ENCODE measurements around the gene VPS13C. TPM values are rescaled to one million over a fixed set of nuclear protein-coding genes. Genes with fewer than 3 reads are reported as not detected.

The VPS13C gene
- total RNA-seq, 1 donor from 2014 or later, result 84.0 TPM

- DNase-seq (ENCODE audit: extremely low read depth, low read depth, low spot score), result no peak
These were observed 236.0 kb downstream of the VPS13C start for GRCh38 chr15:61824291-61824690.

DNA sequence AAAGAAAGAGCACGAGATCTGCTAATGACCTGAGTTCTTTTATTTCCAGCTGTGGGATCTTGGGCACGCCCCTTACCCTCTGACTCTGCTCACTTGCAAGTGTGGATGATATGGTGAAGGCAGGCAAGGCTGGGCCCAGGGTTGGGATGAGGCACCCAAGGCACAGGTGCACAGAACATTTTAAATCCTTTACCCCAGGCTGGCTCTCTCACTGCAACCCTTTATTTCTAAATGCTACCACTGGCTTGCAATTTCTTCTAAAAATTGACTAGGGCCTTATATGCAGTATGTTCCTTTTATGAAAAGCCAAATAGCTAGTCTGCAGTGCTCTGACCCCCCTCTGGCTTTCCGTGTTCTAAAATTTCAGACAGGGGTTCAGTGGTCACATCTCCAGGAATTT lies 237.7 kb downstream of the VPS13C start:
- no peak for DNase-seq (ENCODE audit: extremely low read depth, low read depth, low spot score)

GRCh38 chr15:61820951-61821350 lies 239.3 kb downstream of the VPS13C start:
- DNase-seq (ENCODE audit: extremely low read depth, low read depth, low spot score), result no peak

DNA sequence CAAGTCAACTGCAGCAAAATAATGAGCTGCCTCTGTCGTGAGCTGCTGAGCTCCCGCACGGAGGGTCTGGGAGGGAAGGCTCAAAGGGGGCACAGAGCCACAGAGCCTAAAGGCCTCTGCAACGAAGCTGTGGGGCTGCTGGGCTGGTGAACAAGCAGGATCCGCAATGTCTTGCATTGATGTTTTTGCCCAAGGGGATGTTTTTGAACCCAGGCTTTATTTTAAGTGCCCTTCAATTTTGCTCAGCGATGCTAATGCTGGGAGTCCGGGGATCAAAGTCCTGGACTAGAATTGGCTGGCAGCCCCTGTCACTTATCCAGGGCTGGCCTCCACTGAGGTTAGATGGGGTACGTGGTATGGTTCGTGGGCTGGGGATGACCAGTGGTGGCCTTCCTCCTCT lies 240.0 kb downstream of the VPS13C start:
- no peak for DNase-seq (ENCODE audit: extremely low read depth, low read depth, low spot score)

- DNase-seq (ENCODE audit: extremely low read depth, low read depth, low spot score), result no peak
These were observed 240.9 kb downstream of the VPS13C start for GRCh38 chr15:61819386-61819785.

- DNase-seq (ENCODE audit: extremely low read depth, low read depth, low spot score), result no peak
These were observed 241.4 kb downstream of the VPS13C start for GRCh38 chr15:61818801-61819200.

GRCh38 chr15:61816856-61817255 lies 243.4 kb downstream of the VPS13C start:
- no peak for DNase-seq (ENCODE audit: extremely low read depth, low read depth, low spot score)

DNA sequence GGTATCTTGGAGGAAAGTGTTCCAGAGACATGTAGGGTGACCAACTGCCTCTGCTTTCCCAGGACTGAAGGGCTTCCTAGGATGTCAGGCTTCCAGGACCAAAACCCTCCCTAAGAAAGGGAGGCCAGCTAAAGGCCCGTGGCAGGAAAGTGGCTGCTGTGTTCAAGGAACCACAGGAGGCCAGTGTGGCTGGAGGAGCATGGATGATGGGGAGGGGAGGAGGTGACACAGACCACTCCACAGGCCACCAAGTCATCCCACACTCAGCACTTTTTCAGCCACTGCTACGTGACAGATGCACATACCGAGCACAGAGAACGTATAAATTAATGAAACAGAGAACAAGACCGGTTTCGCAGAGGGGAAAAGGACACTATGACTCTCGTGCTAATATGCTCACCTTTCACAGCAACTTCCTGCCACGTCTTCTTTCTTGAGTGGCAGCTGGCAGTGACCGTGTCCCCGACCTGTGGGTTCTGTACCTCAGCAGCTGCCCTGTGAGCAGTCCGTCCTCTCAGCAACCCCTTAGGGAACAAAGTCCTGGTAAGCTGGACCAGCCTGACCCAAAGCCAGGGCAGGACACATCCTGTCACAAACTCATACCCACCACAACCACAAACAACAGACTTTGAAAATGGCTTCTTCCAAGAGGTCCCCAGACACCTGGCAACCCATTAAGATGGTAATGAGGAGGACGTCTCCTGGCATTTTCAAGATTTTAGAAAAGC lies 244.7 kb downstream of the VPS13C start:
- no peak for DNase-seq (ENCODE audit: extremely low read depth, low read depth, low spot score)

GRCh38 chr15:61812476-61812875 lies 247.8 kb downstream of the VPS13C start:
- DNase-seq (ENCODE audit: extremely low read depth, low read depth, low spot score), result no peak

- no peak for DNase-seq (ENCODE audit: extremely low read depth, low read depth, low spot score)
These were observed 248.3 kb downstream of the VPS13C start for GRCh38 chr15:61811952-61812351.

DNA sequence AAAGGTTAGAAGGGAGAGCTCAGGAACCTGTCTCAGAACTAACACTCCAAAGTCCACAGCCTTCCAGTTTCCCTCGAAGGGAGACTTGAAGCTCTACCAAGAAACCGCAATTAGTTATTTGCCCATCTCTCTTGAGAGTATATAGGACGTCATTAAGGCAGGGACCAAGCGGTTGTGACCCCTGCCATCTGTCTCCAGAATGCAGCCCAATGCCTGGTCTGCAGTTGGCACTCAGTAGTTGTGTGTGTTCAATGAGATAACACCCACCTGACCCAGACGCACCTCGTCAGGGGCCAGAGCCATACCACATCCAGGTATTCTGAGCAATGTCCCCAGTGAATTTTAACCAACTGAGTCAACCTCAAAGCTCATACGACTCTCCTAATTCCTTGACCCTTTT lies 251.0 kb downstream of the VPS13C start:
- no peak for DNase-seq (ENCODE audit: extremely low read depth, low read depth, low spot score)

- no peak for DNase-seq (ENCODE audit: extremely low read depth, low read depth, low spot score)
These were observed 252.8 kb downstream of the VPS13C start for GRCh38 chr15:61807281-61807929.

Other genes with a start within 250 kb of the VPS13C start
- gene C2CD4A, start 6.5 kb upstream of the VPS13C start, total RNA-seq, result 0.05 and 1.1 TPM in 2 replicates
- 94.0 and 176 TPM in 2 replicates for gene C2CD4B, start 104.8 kb upstream of the VPS13C start, total RNA-seq